ENCODE measurements around the gene POTEB2. TPM values are rescaled to one million over a fixed set of nuclear protein-coding genes. Genes with fewer than 3 reads are reported as not detected.
"Not testable (repeated sequence)": the region's sequence is repeated elsewhere in the genome, so short reads cannot be mapped to it uniquely, and the experiment has no call there.

POTEB2 gene
- total RNA-seq (2021; ENCODE audit: unreplicated experiment): not detected
- polyA plus RNA-seq (2012; ENCODE audit: insufficient read length): not detected
- Bru-seq, nascent RNA: not detected
- BruChase-seq, experiment 1, labeled RNA remaining after a 2-hour chase: not detected
- not detected for BruChase-seq, experiment 2, labeled RNA remaining after a 6-hour chase
- long read RNA-seq: 0 reads

GRCh38 chr15:20866214-20866613 is at the start of gene POTEB2:
TSS of gene POTEB2 (minus strand) at chr15:20866314. CDS start at chr15:20866281, 33 bp downstream.
- H3K27ac ChIP-seq (ENCODE audit: low read length); H3K9me3 ChIP-seq (ENCODE audit: control insufficient read depth, insufficient read depth, low read depth, low read length); CTCF ChIA-PET; ATAC-seq; in situ Hi-C loops (cut with HindIII; ENCODE audit: low pct_unique_long_range_greater_than_20kb, low sequenced_read_pairs); H3K27me3 ChIP-seq (ENCODE audit: control insufficient read depth, insufficient read depth, low read length); H3K4me3 ChIP-seq (ENCODE audit: low read depth in 2 of 2, low read length in 2 of 2); BruUV-seq (replicated peaks); H3K36me3 ChIP-seq (ENCODE audit: control insufficient read depth, insufficient read depth, low read length); DNase-seq (ENCODE audit: low read depth, low spot score); intact Hi-C loops (cut with micrococcal nuclease; ENCODE audit: unreplicated experiment); H3K4me1 ChIP-seq (ENCODE audit: control insufficient read depth, insufficient read depth, low read length); POLR2A ChIA-PET: not testable (repeated sequence)

GRCh38 chr15:20879916-20880315 is 13.8 kb upstream of the POTEB2 start:
- H3K27ac ChIP-seq (ENCODE audit: low read length); H3K27me3 ChIP-seq (ENCODE audit: control insufficient read depth, insufficient read depth, low read length); BruUV-seq (replicated peaks); H3K36me3 ChIP-seq (ENCODE audit: control insufficient read depth, insufficient read depth, low read length); DNase-seq (ENCODE audit: low read depth, low spot score); in situ Hi-C loops (cut with HindIII; ENCODE audit: low pct_unique_long_range_greater_than_20kb, low sequenced_read_pairs); H3K4me3 ChIP-seq (ENCODE audit: low read depth in 2 of 2, low read length in 2 of 2); ATAC-seq; intact Hi-C loops (cut with micrococcal nuclease; ENCODE audit: unreplicated experiment); H3K9me3 ChIP-seq (ENCODE audit: control insufficient read depth, insufficient read depth, low read depth, low read length); H3K4me1 ChIP-seq (ENCODE audit: control insufficient read depth, insufficient read depth, low read length); CTCF ChIA-PET; POLR2A ChIA-PET: not testable (repeated sequence)

GRCh38 chr15:20878464-20878863 is 12.3 kb upstream of the POTEB2 start:
- not testable (repeated sequence) for BruUV-seq (replicated peaks)

GRCh38 chr15:20877819-20878218 is 11.7 kb upstream of the POTEB2 start:
- H3K27me3 ChIP-seq (ENCODE audit: control insufficient read depth, insufficient read depth, low read length); POLR2A ChIA-PET; in situ Hi-C loops (cut with HindIII; ENCODE audit: low pct_unique_long_range_greater_than_20kb, low sequenced_read_pairs): not testable (repeated sequence)

More at GRCh38 chr15:20878464-20878863, 12.3 kb upstream of the POTEB2 start:
- H3K4me3 ChIP-seq (ENCODE audit: low read depth in 2 of 2, low read length in 2 of 2); H3K27me3 ChIP-seq (ENCODE audit: control insufficient read depth, insufficient read depth, low read length); in situ Hi-C loops (cut with HindIII; ENCODE audit: low pct_unique_long_range_greater_than_20kb, low sequenced_read_pairs); H3K27ac ChIP-seq (ENCODE audit: low read length); DNase-seq (ENCODE audit: low read depth, low spot score); H3K36me3 ChIP-seq (ENCODE audit: control insufficient read depth, insufficient read depth, low read length); intact Hi-C loops (cut with micrococcal nuclease; ENCODE audit: unreplicated experiment); POLR2A ChIA-PET; H3K4me1 ChIP-seq (ENCODE audit: control insufficient read depth, insufficient read depth, low read length); H3K9me3 ChIP-seq (ENCODE audit: control insufficient read depth, insufficient read depth, low read depth, low read length); ATAC-seq; CTCF ChIA-PET: not testable (repeated sequence)

More at GRCh38 chr15:20877819-20878218, 11.7 kb upstream of the POTEB2 start:
- BruUV-seq (replicated peaks); ATAC-seq; H3K4me3 ChIP-seq (ENCODE audit: low read depth in 2 of 2, low read length in 2 of 2); CTCF ChIA-PET; H3K36me3 ChIP-seq (ENCODE audit: control insufficient read depth, insufficient read depth, low read length); DNase-seq (ENCODE audit: low read depth, low spot score); intact Hi-C loops (cut with micrococcal nuclease; ENCODE audit: unreplicated experiment); H3K4me1 ChIP-seq (ENCODE audit: control insufficient read depth, insufficient read depth, low read length); H3K9me3 ChIP-seq (ENCODE audit: control insufficient read depth, insufficient read depth, low read depth, low read length); H3K27ac ChIP-seq (ENCODE audit: low read length): not testable (repeated sequence)

Small RNAs within 50 kb of the gene (microRNA-seq; reads per million reads assigned to microRNA genes)
- gene MIR3118-2 (ENCODE audit: unreplicated experiment): not detected

Data from Panc1 (cell line).